Natural killer cell (primary cell): ENCODE results near the gene CAST. TPM values are rescaled to one million over a fixed set of nuclear protein-coding genes. Genes with fewer than 3 reads are reported as not detected.
A peak's percentile ranks its signal among the peaks of the same experiment; 100 is the strongest.

Experiments used
- ATAC-seq, 3 donors: fragments of 150-1000 bp in 2 of 3; fragments of 200-7000 bp in 1 of 3; cut with Tn5 transposase; 1 replicate in 1 of 3; 2 replicates in 2 of 3; pipeline ENCODE4 v1.10.0; 2021; ENCODE audit warnings: mild to moderate bottlenecking in 2 of 3, moderate library complexity in 2 of 3
- DNase-seq, 2 donors: peaks; one replicate each; pipeline versions ENCODE4 v3.0.0 to v3.0.0-alpha.2; 2013 to 2021; ENCODE audit warnings: mixed read lengths in 1 of 2
- H3K27ac ChIP-seq: one replicate; pipeline ENCODE4 v1.5.1; 2013; ENCODE audit warnings: mild to moderate bottlenecking, low read length
- H3K27me3 ChIP-seq: one replicate; pipeline ENCODE4 v1.6.1; 2013; ENCODE audit warnings: low read length; ENCODE audit not compliant: control insufficient read depth, insufficient read depth
- H3K36me3 ChIP-seq: one replicate; pipeline ENCODE4 v1.6.1; 2013; ENCODE audit warnings: low read length; ENCODE audit not compliant: control insufficient read depth, insufficient read depth
- H3K4me1 ChIP-seq: one replicate; pipeline ENCODE4 v1.6.1; 2013; ENCODE audit warnings: low read length; ENCODE audit not compliant: control insufficient read depth, insufficient read depth
- H3K4me3 ChIP-seq: one replicate; pipeline ENCODE4 v1.5.1; 2013; ENCODE audit warnings: low read length
- H3K9me3 ChIP-seq: one replicate; pipeline ENCODE4 v1.6.1; 2013; ENCODE audit warnings: low read length; ENCODE audit not compliant: control insufficient read depth, insufficient read depth
- H3K27ac Mint-ChIP-seq, 2 donors: one replicate each; pipeline ENCODE4 v1.8.0; 2022; ENCODE audit warnings: mild to moderate bottlenecking in 2 of 2, mixed read lengths in 2 of 2, moderate library complexity in 1 of 2
- H3K27me3 Mint-ChIP-seq, 2 donors: one replicate each; pipeline ENCODE4 v1.8.0; 2022; ENCODE audit warnings: low read depth in 2 of 2, mixed read lengths in 2 of 2
- H3K36me3 Mint-ChIP-seq: one replicate; pipeline ENCODE4 v1.8.0; 2022; ENCODE audit warnings: mixed read lengths
- H3K4me1 Mint-ChIP-seq, 2 donors: one replicate each; pipeline ENCODE4 v1.8.0; 2022; ENCODE audit warnings: mixed read lengths in 2 of 2
- H3K4me3 Mint-ChIP-seq: one replicate; pipeline ENCODE4 v1.8.0; 2022; ENCODE audit warnings: mild to moderate bottlenecking, moderate library complexity, mixed read lengths
- H3K9me3 Mint-ChIP-seq, 2 donors: one replicate each; pipeline ENCODE4 v1.8.0; 2022; ENCODE audit warnings: mixed read lengths in 2 of 2
- whole genome bisulfite sequencing: methylation state at CpG from one replicate; pipeline ENCODE4 v1.1.7; 2013; ENCODE audit warnings: missing lambda C conversion rate; ENCODE audit not compliant: insufficient coverage; 5-methylcytosine and 5-hydroxymethylcytosine counted together
- intact Hi-C: fragments of 100-400 bp; cut with micrococcal nuclease; formaldehyde crosslinking; loops from one replicate; pipeline ENCODE4 v1.14.2; 2022
- total RNA-seq, 4 donors: library from RNA; stranded (reverse); fragments of 120-200 nt in 1 of 4; gene quantifications; one replicate each; pipeline versions ENCODE4 v1.2.3 to v1.2.4, GENCODE V29; 2013 to 2022
- TF ChIP-seq, protein P1 (sequence below): fragments of 200-600 bp; IDR thresholded peaks from one replicate; pipeline ENCODE4 v1.8.0; 2022; ENCODE audit warnings: antibody characterized with exemption

Gene CAST, protein sequence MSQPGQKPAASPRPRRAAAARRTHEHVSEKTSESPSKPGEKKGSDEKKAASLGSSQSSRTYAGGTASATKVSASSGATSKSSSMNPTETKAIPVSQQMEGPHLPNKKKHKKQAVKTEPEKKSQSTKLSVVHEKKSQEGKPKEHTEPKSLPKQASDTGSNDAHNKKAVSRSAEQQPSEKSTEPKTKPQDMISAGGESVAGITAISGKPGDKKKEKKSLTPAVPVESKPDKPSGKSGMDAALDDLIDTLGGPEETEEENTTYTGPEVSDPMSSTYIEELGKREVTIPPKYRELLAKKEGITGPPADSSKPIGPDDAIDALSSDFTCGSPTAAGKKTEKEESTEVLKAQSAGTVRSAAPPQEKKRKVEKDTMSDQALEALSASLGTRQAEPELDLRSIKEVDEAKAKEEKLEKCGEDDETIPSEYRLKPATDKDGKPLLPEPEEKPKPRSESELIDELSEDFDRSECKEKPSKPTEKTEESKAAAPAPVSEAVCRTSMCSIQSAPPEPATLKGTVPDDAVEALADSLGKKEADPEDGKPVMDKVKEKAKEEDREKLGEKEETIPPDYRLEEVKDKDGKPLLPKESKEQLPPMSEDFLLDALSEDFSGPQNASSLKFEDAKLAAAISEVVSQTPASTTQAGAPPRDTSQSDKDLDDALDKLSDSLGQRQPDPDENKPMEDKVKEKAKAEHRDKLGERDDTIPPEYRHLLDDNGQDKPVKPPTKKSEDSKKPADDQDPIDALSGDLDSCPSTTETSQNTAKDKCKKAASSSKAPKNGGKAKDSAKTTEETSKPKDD
- total RNA-seq, result 100 to 1,000 TPM; 364 to 414 (median 376) TPM
- total RNA-seq (2013), result 289 TPM

DNA sequence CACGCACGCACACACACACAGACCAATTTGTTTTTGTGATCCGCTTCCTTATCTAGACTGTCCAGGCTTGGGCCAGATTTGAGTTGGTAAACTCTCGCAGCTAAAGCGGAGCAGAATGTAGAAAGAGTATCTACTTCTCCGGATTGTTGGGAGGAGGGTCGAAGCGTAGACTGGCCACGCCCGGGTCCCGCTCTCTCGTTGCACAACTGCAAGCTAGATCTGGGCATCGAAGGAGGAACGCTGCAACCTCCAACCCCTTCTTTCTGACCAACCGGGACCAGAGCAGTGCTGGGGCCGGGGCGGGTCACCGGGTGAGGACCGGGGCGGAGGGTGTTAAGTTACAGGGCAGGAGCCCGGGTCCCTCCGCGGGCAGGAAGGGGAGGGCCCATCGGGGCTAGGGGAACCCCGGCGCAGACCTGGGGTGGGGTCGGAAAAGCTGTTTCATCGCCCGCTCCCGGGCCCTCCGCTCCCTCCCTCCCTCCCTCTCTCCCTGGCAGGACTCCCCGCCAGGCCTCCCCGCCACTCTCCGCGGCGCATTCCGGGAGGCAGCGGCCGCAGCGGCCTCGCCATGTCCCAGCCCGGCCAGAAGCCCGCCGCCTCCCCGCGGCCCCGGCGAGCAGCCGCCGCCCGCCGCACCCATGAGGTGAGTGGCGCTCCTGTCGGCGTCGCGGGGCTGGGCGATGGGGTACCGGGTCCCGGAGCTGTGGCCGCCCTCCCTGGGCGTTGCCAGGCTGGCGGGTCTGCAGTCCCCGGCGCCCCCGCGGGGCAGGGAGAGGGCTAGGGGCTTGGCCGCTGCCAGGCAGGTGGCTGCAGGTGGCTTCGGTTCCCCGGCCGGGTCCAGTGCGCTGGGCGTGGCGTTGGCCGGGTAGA is at the start of gene CAST:
Gene CAST, plus strand, starts transcription at position 522 of the 870 bp plus-strand sequence. Its CDS starts 47 bp downstream, at position 569.
- peaks cover 37% of the 10 kb centered on the region for H3K4me1 ChIP-seq

DNA sequence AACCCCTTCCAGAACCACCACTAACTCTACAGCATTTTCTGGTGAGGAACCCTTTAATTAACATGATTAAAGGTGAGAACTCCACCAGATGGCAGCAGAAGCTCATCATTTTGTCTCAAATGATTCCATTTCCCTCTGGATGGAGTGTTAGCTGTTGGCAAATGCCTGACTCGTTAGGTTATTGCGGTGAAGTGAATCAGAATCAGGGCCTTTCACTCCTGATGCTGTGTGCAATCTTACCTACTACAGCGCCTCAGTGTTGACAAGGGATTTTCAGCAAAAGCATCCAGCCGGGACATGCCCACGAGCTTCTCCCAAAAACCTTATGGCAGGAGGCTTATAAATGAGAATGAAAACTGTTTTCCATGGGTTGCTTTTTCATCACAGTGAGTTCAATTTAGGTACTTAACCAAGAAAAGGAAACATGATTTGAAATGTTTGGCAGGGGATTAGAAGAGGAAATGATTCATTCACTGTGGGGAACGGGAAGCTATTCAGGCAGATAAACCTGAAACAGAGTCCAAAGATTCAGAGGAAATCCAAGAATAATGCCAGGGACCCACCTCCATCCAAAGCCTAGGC is 48.0 kb upstream of the CAST start:
- WGBS, result 51% methylated on average over 6 of the region's 6 CpGs

More for the DNA sequence above, at the start of gene CAST:
- peak within 1 kb of the TSS; percentile 96 for H3K27ac ChIP-seq
- Mint-ChIP-seq H3K4me1 (peaks cover 73 to 81% of the 10 kb centered on the region in 2 donors), H3K36me3 (no peaks in the 10 kb centered on the region), H3K27ac (peak within 1 kb of the TSS; percentile 98 to 99), H3K9me3 (no peaks in the 10 kb centered on the region), H3K27me3 (no peaks in the 10 kb centered on the region), H3K4me3 (peak within 1 kb of the TSS; percentile 95)
- intact Hi-C loops, result loop anchor here (1.0 to 5.0 kb wide), 4 partner anchors 53 to 701 kb away; partner anchors contain the start of genes ELL2 and ERAP1
- H3K9me3 ChIP-seq, result no peaks in the 10 kb centered on the region
- H3K4me3 ChIP-seq, result peak within 1 kb of the TSS; percentile 83
- peak; percentile 78 to 86 for DNase-seq
- no peaks in the 10 kb centered on the region for H3K36me3 ChIP-seq
- TF ChIP-seq, protein P1, sequence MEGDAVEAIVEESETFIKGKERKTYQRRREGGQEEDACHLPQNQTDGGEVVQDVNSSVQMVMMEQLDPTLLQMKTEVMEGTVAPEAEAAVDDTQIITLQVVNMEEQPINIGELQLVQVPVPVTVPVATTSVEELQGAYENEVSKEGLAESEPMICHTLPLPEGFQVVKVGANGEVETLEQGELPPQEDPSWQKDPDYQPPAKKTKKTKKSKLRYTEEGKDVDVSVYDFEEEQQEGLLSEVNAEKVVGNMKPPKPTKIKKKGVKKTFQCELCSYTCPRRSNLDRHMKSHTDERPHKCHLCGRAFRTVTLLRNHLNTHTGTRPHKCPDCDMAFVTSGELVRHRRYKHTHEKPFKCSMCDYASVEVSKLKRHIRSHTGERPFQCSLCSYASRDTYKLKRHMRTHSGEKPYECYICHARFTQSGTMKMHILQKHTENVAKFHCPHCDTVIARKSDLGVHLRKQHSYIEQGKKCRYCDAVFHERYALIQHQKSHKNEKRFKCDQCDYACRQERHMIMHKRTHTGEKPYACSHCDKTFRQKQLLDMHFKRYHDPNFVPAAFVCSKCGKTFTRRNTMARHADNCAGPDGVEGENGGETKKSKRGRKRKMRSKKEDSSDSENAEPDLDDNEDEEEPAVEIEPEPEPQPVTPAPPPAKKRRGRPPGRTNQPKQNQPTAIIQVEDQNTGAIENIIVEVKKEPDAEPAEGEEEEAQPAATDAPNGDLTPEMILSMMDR, result no peak
- ATAC-seq, result peak; percentile 70 to 84 (median 72)
- under 1% methylated on average over 75 of the region's 75 CpGs for WGBS
- no peaks in the 10 kb centered on the region for H3K27me3 ChIP-seq

DNA sequence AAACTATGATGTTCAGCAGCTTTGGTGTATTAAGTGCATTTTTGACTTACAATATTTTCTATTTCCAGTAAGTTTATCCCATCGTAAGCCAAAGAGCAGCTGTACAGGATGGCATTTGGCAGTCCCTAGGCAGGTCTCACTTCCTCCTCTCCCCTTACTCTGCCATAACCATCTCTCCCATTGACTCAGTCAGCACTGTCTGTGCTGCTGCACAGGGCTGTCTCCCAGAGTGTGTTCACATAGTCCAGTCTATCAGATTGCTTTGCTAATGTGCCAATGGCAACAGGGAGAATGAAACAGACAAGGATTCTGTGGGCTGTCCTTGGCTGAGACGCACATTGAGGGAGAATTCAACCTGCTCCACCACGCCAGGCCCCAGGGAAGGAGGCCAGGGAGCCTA is 47.0 kb upstream of the CAST start:
- Histone ChIP-seq H3K4me3 (no peak overlapping the region), H3K27me3 (no peaks in the 10 kb centered on the region), H3K4me1 (peaks cover 6% of the 10 kb centered on the region), H3K27ac (no peak overlapping the region), H3K36me3 (no peaks in the 10 kb centered on the region), H3K9me3 (no peaks in the 10 kb centered on the region)
- no peaks in the 10 kb centered on the region for H3K9me3 Mint-ChIP-seq
- 94% methylated on average over 3 of the region's 3 CpGs for WGBS
- TF ChIP-seq, protein P1, result no peak
- no peak overlapping the region for H3K4me3 Mint-ChIP-seq
- H3K27me3 Mint-ChIP-seq, result peaks cover 9 to 37% of the 10 kb centered on the region in 2 donors
- H3K27ac Mint-ChIP-seq, result peak overlapping the region in 1 of 2 donors; percentile 63
- intact Hi-C loops, result loop anchor here (2.0 kb wide), 2 partner anchors 114 to 548 kb away; no protein-coding TSS in a partner anchor
- no peaks in the 10 kb centered on the region for H3K36me3 Mint-ChIP-seq
- H3K4me1 Mint-ChIP-seq, result peaks cover 6 to 7% of the 10 kb centered on the region in 2 donors
- DNase-seq, result no peak
- ATAC-seq, result no peak

More for the DNA sequence above, 48.0 kb upstream of the CAST start:
- Histone ChIP-seq H3K4me3 (no peak overlapping the region), H3K4me1 (peaks cover 6% of the 10 kb centered on the region), H3K9me3 (no peaks in the 10 kb centered on the region), H3K36me3 (no peaks in the 10 kb centered on the region), H3K27ac (no peak overlapping the region), H3K27me3 (no peaks in the 10 kb centered on the region)
- DNase-seq, result peak in 1 of 2 donors; percentile 77
- H3K4me1 Mint-ChIP-seq, result peaks cover 6 to 7% of the 10 kb centered on the region in 2 donors
- TF ChIP-seq, protein P1, result peak; percentile 65
- no peaks in the 10 kb centered on the region for H3K9me3 Mint-ChIP-seq
- no peaks in the 10 kb centered on the region for H3K36me3 Mint-ChIP-seq
- H3K4me3 Mint-ChIP-seq, result no peak overlapping the region
- ATAC-seq, result peak; percentile 21 to 71 (median 61)
- intact Hi-C loops, result loop anchor here (1.0 to 2.0 kb wide), 3 partner anchors 74 to 549 kb away; no protein-coding TSS in a partner anchor
- peaks cover 12 to 43% of the 10 kb centered on the region in 2 donors for H3K27me3 Mint-ChIP-seq
- H3K27ac Mint-ChIP-seq, result peak overlapping the region in 1 of 2 donors; percentile 57
